Activated CD4-positive, alpha-beta T cell treated with anti-CD3 and anti-CD28 coated beads, Interleukin-10, Interleukin-2, amounts not matched to agents 100 ng/mL and 50 ng/mL, durations not matched to agents 16 hours and 8 hours (primary cell): ENCODE results near the gene BBLN.
A peak's percentile ranks its signal among the peaks of the same experiment; 100 is the strongest.

ENCODE experiments used
- DNase-seq: peaks from one replicate; pipeline ENCODE4 v3.0.0-alpha.2; 2020

Gene BBLN

DNA sequence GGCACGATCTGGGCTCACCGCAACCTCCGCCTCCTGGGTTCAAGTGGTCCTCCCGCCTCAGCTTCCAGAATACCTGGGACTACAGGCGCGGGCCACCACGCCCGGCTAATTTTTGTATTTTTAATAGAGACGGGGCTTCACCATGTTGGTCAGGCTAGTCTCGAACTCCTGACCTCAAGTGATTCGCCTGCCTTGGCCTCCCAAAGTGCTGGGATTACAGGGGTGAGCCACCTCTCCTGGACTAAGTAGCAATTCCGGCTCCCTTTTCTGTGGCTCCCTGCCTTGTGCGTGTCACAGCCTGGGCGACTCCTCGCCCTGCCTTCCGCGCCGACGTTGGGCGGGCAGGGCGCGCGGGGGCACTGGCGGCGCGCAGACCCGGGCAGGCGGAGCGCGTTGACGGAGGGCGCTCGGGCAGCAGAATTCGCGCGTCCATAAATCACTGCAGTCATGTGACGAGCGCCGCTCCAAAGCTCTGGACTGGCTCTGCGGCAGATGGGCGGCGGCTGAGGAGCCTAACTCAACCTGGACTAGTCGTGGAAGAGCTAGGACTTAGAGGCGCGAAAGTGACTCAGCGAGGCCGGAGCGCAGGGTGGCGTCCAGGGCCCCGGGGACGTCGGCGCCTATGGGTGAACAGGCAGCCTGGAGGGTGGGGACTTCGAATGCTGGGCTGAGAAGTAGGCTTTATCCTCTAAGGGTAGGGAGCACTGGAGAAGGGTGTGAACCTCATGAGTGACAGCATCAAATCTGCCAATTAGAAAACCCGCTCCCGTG, 32.7 kb downstream of the BBLN start:
- peak; percentile 70 for DNase-seq

DNA sequence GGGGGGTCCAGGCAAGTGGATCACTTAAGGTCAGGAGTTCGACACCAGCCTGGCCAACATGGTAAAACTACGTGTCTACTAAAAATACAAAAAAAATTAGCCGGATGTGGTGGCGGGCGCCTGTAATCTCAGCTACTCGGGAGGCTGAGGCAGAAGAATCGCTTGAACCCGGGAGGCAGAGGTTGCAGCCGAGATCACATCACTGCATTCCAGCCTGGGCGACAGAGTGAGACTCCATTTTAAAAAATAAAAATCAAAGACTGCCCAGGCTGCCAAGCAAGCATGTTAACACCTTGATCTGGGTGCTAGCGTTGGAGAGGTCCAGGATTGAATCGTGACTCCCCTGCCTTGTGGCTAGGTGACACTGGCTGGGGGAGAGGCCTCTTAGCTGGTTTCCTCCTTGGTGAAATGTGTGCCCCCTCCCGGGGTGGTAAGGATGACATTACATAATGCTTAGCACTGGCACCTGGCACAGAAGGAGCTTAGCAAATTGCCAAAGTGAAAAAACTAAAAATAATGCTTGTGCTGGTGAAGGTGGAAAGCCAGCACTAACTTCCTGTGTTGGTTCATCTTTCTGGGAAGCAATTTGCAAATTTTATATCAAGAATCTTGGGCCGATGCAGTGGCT, 33.5 kb downstream of the BBLN start:
- no peak for DNase-seq

DNA sequence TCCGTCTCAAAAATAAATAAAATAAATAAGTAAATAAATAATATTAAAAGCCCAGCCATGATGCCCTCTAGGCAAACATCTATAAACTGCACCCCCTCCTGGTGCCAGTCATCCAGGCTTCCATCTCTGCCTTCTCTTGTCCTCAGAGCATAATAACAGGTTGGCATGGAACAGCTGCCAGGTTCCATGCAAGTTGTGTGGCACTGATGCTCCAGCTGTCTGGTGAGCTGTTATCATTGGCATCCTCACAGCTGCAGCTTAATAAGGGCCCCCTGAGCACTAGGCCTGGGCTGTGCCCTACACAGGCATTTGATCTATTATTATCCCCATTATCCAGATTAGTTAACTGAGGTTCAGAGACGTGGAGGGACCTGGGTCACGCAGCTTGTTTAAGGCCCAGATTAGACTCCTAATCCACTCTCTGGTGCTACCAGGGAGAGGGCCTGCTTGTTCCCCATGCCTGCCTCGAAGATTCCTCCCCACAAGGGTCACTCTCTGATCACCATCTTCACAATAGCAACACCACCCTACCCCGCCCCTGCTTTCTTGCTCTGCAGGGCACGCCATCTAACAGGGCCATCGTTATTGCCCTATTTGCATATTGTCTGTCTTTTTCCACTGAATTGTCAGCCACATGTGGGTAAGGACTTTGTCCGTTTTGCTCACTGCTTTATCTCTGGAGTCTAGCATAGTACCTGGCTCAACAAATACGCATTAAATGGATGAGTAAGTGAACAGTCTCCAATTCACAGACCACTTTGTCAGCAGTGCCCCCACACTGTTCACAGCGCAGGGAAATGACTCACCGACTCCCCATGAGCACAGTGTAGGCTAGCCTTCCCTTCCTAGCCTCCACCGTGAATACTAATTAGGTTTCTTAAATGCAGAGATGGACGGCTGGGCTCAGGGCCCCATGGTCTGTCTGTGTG, 41.6 kb downstream of the BBLN start:
- no peak for DNase-seq

DNA sequence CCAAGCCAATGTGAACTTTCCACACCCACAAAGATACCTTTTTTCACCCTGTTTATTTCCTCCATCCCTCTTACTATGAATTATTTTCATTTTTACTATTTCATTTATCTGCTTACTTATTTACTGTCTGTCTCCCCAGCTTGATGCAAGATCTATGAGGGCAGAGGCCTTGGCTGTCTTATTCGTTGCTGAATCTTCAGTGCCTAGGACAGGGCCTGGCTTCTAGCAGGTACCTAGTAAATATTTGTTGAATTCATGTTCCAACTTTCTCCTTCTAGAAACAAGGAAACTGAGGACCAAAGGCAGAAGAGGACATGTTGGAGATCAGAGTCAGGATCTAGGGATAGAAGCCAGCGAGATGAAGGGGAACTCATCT, 42.6 kb downstream of the BBLN start:
- DNase-seq = no peak

DNA sequence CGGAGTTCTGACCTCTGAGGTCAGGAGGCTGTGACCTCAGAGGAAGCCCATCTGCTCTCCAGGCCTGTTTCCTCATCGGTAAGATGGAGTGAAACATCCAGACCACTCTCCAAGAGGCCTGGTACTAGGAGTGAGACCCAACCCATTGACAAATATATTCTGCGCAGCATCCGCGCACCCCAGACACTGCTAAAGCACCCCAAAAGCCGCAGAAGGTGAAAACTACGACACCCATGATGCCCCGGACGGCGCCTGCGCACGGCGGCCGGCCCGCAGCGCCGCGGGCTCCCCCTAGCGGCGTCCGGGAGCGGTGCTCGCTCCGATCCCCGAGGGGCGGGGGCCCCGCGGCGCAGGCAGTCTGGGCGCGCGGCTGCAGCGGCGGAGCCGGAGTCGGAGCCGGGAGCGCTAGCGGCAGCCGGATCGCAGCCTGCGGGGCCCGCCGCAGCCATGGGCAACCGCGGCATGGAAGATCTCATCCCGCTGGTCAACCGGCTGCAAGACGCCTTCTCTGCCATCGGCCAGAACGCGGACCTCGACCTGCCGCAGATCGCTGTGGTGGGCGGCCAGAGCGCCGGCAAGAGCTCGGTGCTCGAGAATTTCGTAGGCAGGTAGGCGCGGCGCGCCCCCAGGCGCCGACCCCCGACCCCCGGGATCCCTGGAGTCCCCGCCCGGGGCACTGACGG, 43.1 kb downstream of the BBLN start, which contains the start of gene DNM1:
Gene DNM1 (plus strand): TSS at position 356 of the 683 bp plus-strand sequence. CDS start 92 bp downstream, at position 448.
- DNase-seq = peak; percentile 77

DNA sequence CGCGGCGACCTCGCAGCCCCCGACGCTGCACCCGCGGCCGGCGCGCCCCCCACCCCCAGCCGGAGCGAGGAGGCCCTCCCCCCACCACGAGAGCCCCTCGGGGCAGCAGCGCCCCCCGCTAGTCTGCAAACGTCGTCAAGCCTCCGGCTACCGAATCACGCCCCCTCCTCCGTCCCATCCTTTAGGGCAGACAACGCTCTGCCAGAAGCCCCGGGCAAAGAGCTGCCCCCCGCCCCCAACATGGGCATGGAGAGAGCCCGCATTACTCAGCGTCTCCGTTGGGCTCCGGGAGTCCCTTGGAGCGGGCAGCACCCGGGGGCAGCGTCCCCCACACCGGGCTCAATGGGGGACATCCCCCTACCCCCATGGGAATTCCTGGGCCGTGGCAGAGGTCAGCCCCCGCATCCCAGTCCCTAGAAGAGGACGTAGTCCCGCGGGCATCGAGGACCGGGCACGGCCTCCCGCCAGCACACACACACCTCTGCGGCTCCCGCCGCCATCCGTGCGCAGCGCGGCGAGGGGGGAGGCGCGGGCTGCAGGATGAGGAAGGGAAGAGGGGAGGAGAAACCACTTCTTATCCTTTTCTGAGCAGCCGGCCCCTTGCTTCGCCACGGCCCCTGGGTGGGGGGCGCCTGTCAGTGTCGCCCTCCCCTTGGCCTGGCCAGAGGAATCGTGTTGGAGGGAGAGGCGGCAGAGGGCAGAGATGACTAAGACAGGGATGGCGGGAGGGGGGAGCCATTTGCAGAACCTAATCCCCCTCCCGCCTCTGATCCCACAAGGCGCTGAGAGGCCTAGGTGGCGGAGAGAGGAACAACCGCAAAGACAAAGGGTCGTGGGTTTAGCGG, 43.9 kb downstream of the BBLN start:
- DNase-seq = no peak

DNA sequence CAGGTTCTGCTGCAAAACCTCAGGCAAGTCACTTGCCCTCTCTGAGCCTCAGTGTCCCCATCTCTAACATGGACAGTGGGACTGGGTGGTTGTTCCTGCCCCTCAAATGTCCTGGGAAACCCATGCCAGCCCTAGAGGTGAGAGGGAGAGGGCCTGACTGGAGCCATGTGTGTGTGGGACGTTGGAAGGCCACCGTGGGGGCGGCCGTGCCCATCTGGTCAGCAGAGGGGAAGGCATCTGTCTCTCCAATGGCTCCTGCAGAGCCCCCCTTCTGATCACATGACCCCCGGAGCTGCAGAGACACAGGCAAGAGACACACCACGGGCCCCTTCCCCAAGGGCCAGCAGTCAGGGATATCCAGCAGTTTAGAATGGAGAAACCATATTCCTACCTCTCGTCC, 44.8 kb downstream of the BBLN start:
- DNase-seq = no peak

DNA sequence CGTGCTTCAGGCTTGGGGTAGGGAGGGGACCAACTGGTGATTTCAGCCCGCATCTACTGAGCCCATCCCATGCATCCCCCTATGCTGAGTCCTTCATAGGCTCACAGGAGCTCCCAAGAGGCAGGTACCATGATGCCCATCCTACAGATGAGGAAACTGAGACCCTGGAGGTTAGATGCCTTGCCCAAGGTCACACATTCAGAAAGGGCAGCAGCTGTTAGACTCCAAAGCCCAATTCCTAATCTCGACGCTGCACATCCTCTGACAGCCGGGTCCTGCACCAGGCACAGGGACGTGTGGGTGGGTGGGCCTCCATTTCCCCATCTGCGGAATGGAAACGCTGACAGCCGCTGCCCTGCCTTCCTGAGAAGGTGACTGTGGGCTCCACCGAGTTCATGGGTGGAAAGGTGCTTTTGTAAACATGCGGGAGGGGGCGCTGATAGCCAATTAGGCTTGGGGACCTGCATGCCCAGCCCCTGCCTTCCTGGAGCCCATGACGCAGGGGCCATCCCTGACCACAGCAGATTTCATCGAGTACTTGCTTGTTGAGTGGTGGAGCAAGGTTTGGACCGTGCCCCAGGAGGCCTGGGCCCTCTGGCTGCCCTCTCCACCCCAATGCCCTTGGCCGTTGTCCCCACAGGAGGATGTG, 45.4 kb downstream of the BBLN start:
- DNase-seq = no peak

DNA sequence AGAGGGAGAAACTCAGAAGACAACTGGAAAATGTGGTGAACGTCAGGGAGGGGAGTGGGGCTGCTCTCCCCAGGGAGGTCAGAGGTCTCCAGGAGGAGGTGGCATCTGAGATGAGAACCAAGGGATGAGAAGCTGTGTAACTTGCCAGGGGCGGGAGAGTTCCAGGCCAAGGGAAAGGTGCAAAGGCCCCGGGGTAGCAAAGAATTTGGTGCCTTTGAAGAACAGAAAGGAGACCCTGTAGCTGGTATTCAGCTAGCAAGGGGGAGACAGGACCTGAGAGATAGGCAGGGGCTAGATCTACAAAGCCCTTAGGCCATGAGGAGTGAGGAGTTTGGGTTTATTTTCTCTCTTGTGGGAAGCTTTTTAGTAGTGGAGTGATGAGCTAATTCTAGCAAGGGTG, 46.4 kb downstream of the BBLN start:
- no peak for DNase-seq

DNA sequence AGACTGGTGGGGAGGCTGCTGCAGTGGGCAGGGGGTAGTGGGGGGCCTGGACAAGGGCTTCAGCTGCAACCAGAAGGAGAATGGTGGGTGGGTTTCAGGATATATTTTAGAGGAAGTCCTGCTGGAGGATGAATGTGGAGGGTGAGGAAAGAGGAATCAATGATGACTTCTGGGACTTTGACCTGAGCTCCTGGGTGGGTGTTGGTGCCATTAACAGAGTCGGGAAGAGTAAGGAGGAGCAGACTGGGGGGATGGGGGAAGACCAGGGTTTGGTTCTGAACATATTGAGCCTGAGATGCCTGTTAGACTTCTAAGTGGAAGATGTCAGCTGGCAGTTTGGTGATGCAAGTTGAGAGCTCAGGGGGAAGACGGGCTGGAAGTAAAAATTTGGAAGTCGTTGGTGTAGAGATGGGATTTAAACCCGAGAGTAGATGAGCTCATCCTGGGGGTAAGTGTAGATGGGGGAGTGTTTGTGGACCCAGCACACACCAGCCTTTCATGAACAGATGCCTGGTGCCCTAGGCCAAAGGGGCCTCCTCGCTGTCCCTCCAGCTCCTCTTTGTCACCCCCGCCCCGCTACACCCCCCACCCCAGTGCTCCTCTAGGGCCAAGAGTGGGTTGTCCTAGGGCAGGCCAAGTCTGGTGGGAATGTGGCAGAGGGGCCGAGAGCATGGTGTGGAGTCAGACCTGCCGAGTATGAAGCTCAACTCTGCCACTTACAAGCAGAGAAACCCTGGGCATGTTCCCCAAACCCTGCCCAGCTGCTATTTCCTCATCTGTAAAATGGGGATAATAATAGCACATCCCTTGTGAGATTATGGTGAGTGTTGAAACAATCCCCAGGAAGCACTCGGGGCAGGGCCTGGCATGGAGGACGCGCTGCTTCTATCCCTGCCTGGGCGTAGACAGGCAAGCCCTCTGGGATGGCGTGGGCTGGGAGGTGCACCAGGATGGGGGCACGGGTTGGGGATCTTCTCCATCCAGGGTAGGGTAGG, 47.1 kb downstream of the BBLN start:
- no peak for DNase-seq

DNA sequence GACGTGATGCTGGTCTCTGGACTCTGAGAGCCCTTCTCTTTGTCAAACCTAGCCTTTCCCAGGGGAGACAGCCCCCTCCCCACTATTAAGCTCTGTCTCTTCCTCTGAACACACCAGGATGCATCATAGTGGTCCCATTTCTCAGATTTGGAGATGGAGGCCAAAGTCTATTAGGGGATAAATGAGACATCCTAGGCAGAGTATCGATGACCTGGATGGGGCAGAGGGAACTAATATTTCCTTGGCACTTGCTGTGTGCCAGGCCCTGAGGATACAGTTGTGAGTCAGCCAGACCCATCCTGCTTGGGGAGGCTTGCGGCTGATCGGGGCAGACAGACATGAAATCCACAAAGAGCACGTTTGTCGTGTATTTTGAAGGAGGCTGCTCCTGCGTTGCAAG, 48.3 kb downstream of the BBLN start:
- DNase-seq = no peak

DNA sequence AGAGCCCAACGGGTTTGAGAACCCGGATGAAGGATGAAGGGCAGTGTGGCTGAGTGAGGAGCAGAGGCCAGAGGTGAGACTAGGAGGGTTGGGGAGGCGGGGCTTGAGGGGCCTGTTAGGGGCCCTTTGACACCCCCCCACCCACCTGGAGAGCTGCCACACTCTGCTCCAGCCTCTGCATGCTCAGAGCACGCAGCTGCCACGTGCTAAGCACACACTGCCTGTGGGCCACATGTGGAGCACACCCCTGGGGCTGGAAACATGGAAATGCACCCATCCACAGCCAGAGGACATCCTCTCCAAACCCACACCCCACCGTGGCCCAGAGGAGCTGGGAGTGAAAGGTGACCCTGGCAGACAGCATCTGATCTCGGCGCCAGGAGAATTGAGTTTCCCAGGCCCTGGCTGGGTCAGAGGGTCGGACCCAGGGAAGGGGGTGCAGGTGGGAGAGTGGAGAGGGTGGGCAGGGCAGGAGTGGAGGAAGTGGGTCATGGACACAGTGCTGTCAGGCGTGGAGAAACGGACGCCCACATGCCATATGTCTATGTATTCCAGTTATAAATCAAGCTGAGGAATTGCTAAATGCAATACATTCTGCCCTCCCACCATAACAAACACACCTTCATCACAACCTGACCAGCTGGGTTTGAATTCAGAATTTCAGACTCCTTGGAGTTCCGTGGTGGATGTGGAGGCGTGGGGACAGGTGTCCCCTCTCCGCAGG, 49.0 kb downstream of the BBLN start:
- DNase-seq = no peak

DNA sequence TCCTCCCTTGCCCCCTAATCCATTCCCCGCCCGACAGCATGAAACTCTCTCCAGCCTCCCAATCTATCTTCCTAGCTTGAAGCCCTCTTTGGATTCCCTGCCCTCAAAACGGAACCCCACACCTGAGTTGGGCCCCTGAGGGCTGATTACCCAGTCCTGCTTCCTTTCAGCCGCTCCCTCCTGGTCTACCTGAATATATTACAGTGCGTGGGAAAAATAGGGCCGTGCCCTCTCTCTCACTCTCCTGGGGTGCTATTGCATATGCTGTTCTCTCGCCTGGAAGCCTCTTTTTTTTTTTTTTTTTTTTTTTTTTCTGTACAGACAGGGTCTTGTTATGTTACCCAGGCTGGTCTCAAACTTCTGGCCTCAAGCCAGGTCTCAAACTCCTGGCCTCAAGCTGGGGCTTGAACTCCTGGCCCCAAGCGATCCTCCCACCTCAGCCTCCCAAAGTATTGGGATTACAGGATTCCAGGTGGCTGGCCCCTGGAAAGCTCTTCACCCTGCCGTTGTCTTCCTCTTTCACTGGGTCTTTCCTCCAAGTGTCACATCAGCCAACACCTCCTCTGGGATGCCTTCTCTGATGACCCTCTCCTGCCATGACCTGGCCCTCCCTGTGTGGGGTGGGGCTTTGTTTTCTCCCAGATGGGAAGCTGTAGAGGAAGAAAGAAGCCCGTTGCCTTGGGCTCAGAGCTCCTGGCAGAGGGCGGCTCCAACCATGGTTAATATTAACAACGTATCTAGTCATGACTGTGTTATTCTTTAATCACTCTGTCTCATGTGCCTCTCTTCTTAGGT, 51.3 kb downstream of the BBLN start:
- DNase-seq = no peak

DNA sequence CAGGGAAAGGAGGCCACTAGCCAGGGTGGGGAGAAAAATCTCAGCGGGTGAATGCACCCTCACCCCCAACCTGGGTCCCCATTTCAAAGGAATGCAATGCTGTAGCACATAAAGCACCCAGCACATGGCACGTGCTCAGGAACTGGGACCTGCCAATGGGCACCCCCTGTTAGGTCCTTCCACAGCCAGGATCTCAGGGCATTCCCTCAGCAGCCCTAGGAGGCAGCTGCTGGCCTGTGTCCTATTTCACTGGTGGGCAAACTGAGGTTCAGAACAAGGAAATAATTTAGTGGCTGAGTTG, 51.9 kb downstream of the BBLN start:
- DNase-seq = no peak
